Breast epithelium (tissue), 4 donors: ENCODE measurements around the gene RHOT2. TPM values are rescaled to one million over a fixed set of nuclear protein-coding genes. Genes with fewer than 3 reads are reported as not detected.

ENCODE experiments used
- DNase-seq, 2 donors: peaks; one replicate each; pipeline ENCODE4 v3.0.0-alpha.2; 2019; ENCODE audit warnings: low spot score in 2 of 2
- H3K27ac ChIP-seq, 2 donors: fragments of 200-600 bp; sonication (generic) in 1 of 2; one replicate each; pipeline ENCODE4 v1.5.1; 2016 to 2019; ENCODE audit warnings: mild to moderate bottlenecking in 1 of 2
- H3K27me3 ChIP-seq, 2 donors: fragments of 200-600 bp; sonication (generic) in 1 of 2; one replicate each; pipeline versions ENCODE4 v1.5.1 to v1.6.0; 2017 to 2019; ENCODE audit warnings: control low read depth in 1 of 2, mild to moderate bottlenecking in 1 of 2
- H3K36me3 ChIP-seq: fragments of 200-600 bp; one replicate; pipeline ENCODE4 v1.5.1; 2019
- H3K4me1 ChIP-seq, 2 donors: fragments of 200-600 bp; sonication (generic); one replicate each; pipeline ENCODE4 v1.5.1; 2016 to 2019; ENCODE audit warnings: control low read depth in 1 of 2
- H3K4me3 ChIP-seq, 3 donors: fragments of 200-600 bp; sonication (generic); 1 replicate in 2 of 3; 2 replicates in 1 of 3; pipeline ENCODE4 v1.5.1; 2016 to 2019; ENCODE audit warnings: mild to moderate bottlenecking in 3 of 3, moderate library complexity in 2 of 3
- H3K9me3 ChIP-seq, 2 donors: fragments of 200-600 bp; sonication (generic) in 1 of 2; one replicate each; pipeline ENCODE4 v1.5.1; 2016 to 2019; ENCODE audit warnings: control low read depth in 1 of 2
- CTCF ChIP-seq, 3 donors: fragments of 450-650 bp; IDR thresholded peaks; one replicate each; pipeline ENCODE4 v1.5.1; 2016 to 2017; ENCODE audit warnings: antibody characterized with exemption in 3 of 3, mild to moderate bottlenecking in 3 of 3, moderate library complexity in 3 of 3
- POLR2A ChIP-seq: fragments of 450-650 bp; IDR thresholded peaks from one replicate; pipeline ENCODE4 v1.6.1; 2016; ENCODE audit warnings: antibody characterized with exemption, mild to moderate bottlenecking, moderate library complexity
- POLR2AphosphoS5 ChIP-seq, 3 donors: sonication (generic); formaldehyde crosslinking; IDR thresholded peaks; one replicate each; pipeline ENCODE4 v1.6.1; 2017; ENCODE audit warnings: antibody characterized with exemption in 3 of 3
- intact Hi-C: fragments of 100-400 bp; cut with DNase I; formaldehyde crosslinking; loops from one replicate; pipeline ENCODE4 v1.15.1; 2023; ENCODE audit warnings: low total_unique reads
- total RNA-seq, 3 donors: library from RNA; depleted of rRNA; stranded (reverse); fragments of >200 nt; gene quantifications; one replicate each; pipeline ENCODE4 v1.1.0, GENCODE V29; 2016

Gene RHOT2
- total RNA-seq, 3 donors from 2014 or later = 39.4 to 90.8 (median 66.9) TPM

- TF ChIP-seq POLR2AphosphoS5 (IDR thresholded peaks at IDR 0.05) (no peak), CTCF (IDR thresholded peaks at IDR 0.05) (no peak), POLR2A (no peak)
- H3K4me3 ChIP-seq = no peak overlapping the region
- no peak for DNase-seq
- H3K9me3 ChIP-seq = no peaks in the 10 kb centered on the region
- intact Hi-C loops = no loop called here
- H3K4me1 ChIP-seq = peaks cover 8 to 19% of the 10 kb centered on the region in 2 donors
- H3K27ac ChIP-seq = no peak overlapping the region
- no peaks in the 10 kb centered on the region for H3K27me3 ChIP-seq
- no peaks in the 10 kb centered on the region for H3K36me3 ChIP-seq
These were observed 34.4 kb upstream of the RHOT2 start for GRCh38 chr16:633336-634050.

GRCh38 chr16:634051-634670 lies 33.8 kb upstream of the RHOT2 start:
- H3K4me3 ChIP-seq = no peak overlapping the region
- no peaks in the 10 kb centered on the region for H3K27me3 ChIP-seq
- TF ChIP-seq CTCF (IDR thresholded peaks at IDR 0.05) = no peak
- TF ChIP-seq POLR2A = no peak
- no peak for TF ChIP-seq POLR2AphosphoS5 (IDR thresholded peaks at IDR 0.05)
- no peak for DNase-seq
- peaks cover 8 to 19% of the 10 kb centered on the region in 2 donors for H3K4me1 ChIP-seq
- no peaks in the 10 kb centered on the region for H3K36me3 ChIP-seq
- H3K27ac ChIP-seq = no peak overlapping the region
- H3K9me3 ChIP-seq = no peaks in the 10 kb centered on the region
- intact Hi-C loops = no loop called here

- no peak overlapping the region for H3K27ac ChIP-seq
- intact Hi-C loops = no loop called here
- H3K4me1 ChIP-seq = peaks cover 8 to 18% of the 10 kb centered on the region in 2 donors
- peak overlapping the region; percentile 79 to 90 (median 87) for H3K4me3 ChIP-seq
- no peaks in the 10 kb centered on the region for H3K9me3 ChIP-seq
- H3K27me3 ChIP-seq = no peaks in the 10 kb centered on the region
- no peaks in the 10 kb centered on the region for H3K36me3 ChIP-seq
- TF ChIP-seq POLR2A (no peak), POLR2AphosphoS5 (IDR thresholded peaks at IDR 0.05) (no peak), CTCF (IDR thresholded peaks at IDR 0.05) (no peak)
- DNase-seq = no peak
These were observed 32.9 kb upstream of the RHOT2 start for GRCh38 chr16:634996-635395.

- H3K4me3 ChIP-seq = peak overlapping the region; percentile 79 to 90 (median 87)
- H3K9me3 ChIP-seq = no peaks in the 10 kb centered on the region
- intact Hi-C loops = no loop called here
- TF ChIP-seq POLR2AphosphoS5 (IDR thresholded peaks at IDR 0.05) (no peak), CTCF (IDR thresholded peaks at IDR 0.05) (no peak), POLR2A (no peak)
- H3K27ac ChIP-seq = peak overlapping the region; percentile 93 to 95
- H3K4me1 ChIP-seq = peaks cover 5 to 11% of the 10 kb centered on the region in 2 donors
- no peaks in the 10 kb centered on the region for H3K36me3 ChIP-seq
- no peaks in the 10 kb centered on the region for H3K27me3 ChIP-seq
- no peak for DNase-seq
These were observed 32.2 kb upstream of the RHOT2 start for GRCh38 chr16:635573-636205.
